ENCODE data around the gene KREMEN1. TPM values are rescaled to one million over a fixed set of nuclear protein-coding genes. Genes with fewer than 3 reads are reported as not detected.

KREMEN1 gene
- total RNA-seq, 3 donors from 2014 or later = 18.3 to 35.1 (median 28.6) TPM

DNA sequence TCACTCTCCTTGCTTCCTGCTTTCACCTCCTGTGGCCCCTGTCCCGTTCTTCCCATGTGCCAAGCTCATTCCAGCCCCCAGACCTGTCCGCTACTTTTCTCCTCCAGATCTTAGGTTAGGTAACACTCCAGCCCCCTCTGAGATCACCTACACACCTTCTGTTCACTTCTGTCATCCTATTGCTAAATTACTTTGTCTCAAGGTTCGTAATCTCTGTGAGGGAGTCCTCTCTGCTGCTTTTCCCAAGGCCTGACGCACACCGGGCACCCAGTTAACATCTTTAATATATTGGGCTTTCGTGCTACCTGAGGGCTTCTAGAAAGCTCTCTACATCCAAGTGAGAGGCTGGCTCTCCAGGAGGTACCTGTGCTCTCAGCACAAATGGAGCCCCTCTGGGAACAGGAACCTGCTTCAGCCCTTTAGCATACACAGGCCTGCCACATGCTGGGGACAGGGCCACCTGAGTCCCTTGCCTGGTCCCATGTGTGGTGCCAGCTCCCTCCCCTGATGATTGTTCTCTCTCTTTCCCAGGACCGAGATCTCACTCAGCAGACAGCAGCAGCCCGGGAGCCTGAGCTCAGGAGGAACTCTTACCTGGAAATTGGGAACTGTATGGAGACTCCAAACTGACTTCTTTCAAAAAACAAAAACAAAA, 19.7 kb upstream of the KREMEN1 start:
- no peak for DNase-seq
- Histone ChIP-seq H3K4me1 (ENCODE audit: low read depth) (no peaks in the 10 kb centered on the region), H3K36me3 (ENCODE audit: low read depth) (no peaks in the 10 kb centered on the region), H3K9me3 (no peaks in the 10 kb centered on the region), H3K4me3 (no peak overlapping the region)
- intact Hi-C loops (cut with DNase I, micrococcal nuclease) = no loop called here
- ATAC-seq = no peak
- TF ChIP-seq, protein P1, sequence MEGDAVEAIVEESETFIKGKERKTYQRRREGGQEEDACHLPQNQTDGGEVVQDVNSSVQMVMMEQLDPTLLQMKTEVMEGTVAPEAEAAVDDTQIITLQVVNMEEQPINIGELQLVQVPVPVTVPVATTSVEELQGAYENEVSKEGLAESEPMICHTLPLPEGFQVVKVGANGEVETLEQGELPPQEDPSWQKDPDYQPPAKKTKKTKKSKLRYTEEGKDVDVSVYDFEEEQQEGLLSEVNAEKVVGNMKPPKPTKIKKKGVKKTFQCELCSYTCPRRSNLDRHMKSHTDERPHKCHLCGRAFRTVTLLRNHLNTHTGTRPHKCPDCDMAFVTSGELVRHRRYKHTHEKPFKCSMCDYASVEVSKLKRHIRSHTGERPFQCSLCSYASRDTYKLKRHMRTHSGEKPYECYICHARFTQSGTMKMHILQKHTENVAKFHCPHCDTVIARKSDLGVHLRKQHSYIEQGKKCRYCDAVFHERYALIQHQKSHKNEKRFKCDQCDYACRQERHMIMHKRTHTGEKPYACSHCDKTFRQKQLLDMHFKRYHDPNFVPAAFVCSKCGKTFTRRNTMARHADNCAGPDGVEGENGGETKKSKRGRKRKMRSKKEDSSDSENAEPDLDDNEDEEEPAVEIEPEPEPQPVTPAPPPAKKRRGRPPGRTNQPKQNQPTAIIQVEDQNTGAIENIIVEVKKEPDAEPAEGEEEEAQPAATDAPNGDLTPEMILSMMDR (IDR thresholded peaks at IDR 0.05) = no peak

GRCh38 chr22:29054251-29054767, 18.5 kb upstream of the KREMEN1 start:
- no peaks in the 10 kb centered on the region for H3K4me1 ChIP-seq (ENCODE audit: low read depth)
- no peak overlapping the region for H3K4me3 ChIP-seq
- H3K36me3 ChIP-seq (ENCODE audit: low read depth) = no peaks in the 10 kb centered on the region
- intact Hi-C loops (cut with DNase I, micrococcal nuclease) = no loop called here
- ATAC-seq = no peak
- no peak for DNase-seq
- TF ChIP-seq, protein P1 (IDR thresholded peaks at IDR 0.05) = no peak
- H3K9me3 ChIP-seq = no peaks in the 10 kb centered on the region

DNA sequence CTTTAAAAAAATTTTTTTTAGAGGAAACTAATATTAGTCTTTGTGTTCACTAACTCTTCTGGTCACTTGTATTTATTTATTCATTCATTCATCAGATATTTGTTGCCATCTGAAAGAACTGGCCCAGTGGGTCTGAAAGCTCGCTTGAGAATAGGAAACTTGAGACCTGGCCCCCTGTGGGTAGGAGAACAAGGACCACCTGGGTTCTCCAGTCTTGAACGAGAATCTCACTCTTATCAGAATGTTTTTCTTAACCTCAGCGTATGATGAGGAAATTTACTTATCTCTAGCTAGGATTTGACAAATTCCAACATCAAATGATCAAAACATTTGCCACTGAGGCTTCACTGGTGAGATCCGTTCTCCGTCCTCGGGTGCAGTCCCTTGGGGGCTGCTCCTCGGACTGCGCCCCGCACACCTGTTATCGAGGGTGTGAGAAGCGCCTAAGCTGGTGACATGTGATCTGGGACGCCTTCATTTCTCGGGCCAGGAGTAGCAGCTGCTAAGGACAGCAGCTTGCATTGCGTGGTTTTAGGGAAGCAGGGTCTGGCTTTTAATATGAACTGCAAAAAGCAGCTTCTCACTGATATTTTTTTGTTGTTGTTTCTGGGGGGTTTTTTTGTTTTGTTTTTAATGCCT, 17.5 kb upstream of the KREMEN1 start:
- TF ChIP-seq, protein P1 (IDR thresholded peaks at IDR 0.05) = no peak
- ATAC-seq = no peak
- no peak overlapping the region for H3K4me3 ChIP-seq
- H3K4me1 ChIP-seq (ENCODE audit: low read depth) = no peaks in the 10 kb centered on the region
- intact Hi-C loops (cut with DNase I, micrococcal nuclease) = no loop called here
- no peaks in the 10 kb centered on the region for H3K36me3 ChIP-seq (ENCODE audit: low read depth)
- no peaks in the 10 kb centered on the region for H3K9me3 ChIP-seq
- DNase-seq = no peak

- H3K36me3 ChIP-seq (ENCODE audit: low read depth) = no peaks in the 10 kb centered on the region
- H3K4me3 ChIP-seq = no peak overlapping the region
- TF ChIP-seq, protein P1 (IDR thresholded peaks at IDR 0.05) = no peak
- no peaks in the 10 kb centered on the region for H3K4me1 ChIP-seq (ENCODE audit: low read depth)
- no peak for ATAC-seq
- no peaks in the 10 kb centered on the region for H3K9me3 ChIP-seq
- no peak for DNase-seq
- intact Hi-C loops (cut with DNase I, micrococcal nuclease) = no loop called here
These were observed 16.4 kb upstream of the KREMEN1 start for GRCh38 chr22:29056472-29056871.

DNA sequence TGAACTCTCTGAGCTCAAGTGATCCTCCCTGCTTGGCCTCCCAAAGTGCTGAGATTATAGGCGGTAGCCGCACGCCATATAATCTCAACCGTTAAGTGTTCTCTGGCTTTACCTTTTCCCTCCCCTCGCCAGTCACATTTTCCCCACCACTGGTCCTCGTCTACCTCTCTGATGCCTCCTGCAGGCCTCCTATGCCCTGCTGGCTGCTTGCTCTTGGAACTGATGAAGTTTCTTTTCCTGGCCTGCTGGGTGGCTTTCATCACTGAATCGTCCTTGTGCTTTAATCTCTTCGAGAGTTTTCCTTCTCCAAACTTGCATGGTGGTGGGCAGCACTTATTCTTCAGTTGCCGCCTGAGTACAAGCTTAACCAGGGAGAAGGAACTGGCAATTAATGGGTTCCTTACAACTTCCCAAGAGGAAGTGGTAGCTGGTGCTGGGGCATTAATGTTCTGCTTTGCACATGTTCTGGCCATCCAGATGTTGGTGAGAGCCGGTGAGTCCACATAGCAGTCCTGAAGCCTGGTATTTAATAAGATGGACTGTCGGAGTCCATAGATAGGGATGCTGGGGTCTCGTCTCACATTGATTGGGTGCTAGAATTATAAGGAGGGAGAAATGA, 12.5 kb upstream of the KREMEN1 start:
- DNase-seq (no peak), ATAC-seq (no peak)
- intact Hi-C loops (cut with DNase I, micrococcal nuclease) = no loop called here
- H3K4me3 ChIP-seq = no peak overlapping the region
- H3K9me3 ChIP-seq = no peaks in the 10 kb centered on the region
- TF ChIP-seq, protein P1 (IDR thresholded peaks at IDR 0.05) = no peak
- H3K4me1 ChIP-seq (ENCODE audit: low read depth) = no peaks in the 10 kb centered on the region
- no peaks in the 10 kb centered on the region for H3K36me3 ChIP-seq (ENCODE audit: low read depth)
